SW480 (cell line): ENCODE data around the gene DNAJC3.
"Not testable (repeated sequence)": the region's sequence is repeated elsewhere in the genome, so short reads cannot be mapped to it uniquely, and the experiment has no call there.

Experiments
- DNase-seq: peaks from one replicate; pipeline ENCODE4 v3.0.0-alpha.2; 2016; ENCODE audit warnings: low spot score

The DNAJC3 gene

GRCh38 chr13:95676762-95677563, at the start of gene DNAJC3:
Gene DNAJC3 (plus strand): TSS chr13:95677139. CDS start chr13:95677256, 117 bp downstream.
- peak; percentile 96 for DNase-seq

GRCh38 chr13:95627590-95627989, 49.3 kb upstream of the DNAJC3 start:
- no peak for DNase-seq

GRCh38 chr13:95628488-95628887, 48.5 kb upstream of the DNAJC3 start:
- no peak for DNase-seq

- DNase-seq = no peak
Observed at GRCh38 chr13:95629071-95629470, 47.9 kb upstream of the DNAJC3 start.

- no peak for DNase-seq
Observed at GRCh38 chr13:95630593-95630992, 46.3 kb upstream of the DNAJC3 start.

GRCh38 chr13:95636853-95637252, 40.1 kb upstream of the DNAJC3 start:
- peak; percentile 4 for DNase-seq

GRCh38 chr13:95641291-95642027, 35.5 kb upstream of the DNAJC3 start:
- DNase-seq = no peak

- DNase-seq = no peak
Observed at GRCh38 chr13:95642028-95642621, 34.8 kb upstream of the DNAJC3 start.

- no peak for DNase-seq
Observed at GRCh38 chr13:95642999-95643398, 33.9 kb upstream of the DNAJC3 start.

GRCh38 chr13:95643571-95643935, 33.4 kb upstream of the DNAJC3 start:
- no peak for DNase-seq

- no peak for DNase-seq
Observed at GRCh38 chr13:95643936-95644598, 32.9 kb upstream of the DNAJC3 start.

GRCh38 chr13:95644601-95645052, 32.3 kb upstream of the DNAJC3 start, which contains the start of gene DZIP1:
Gene DZIP1 (minus strand): TSS chr13:95644706. CDS start chr13:95642029, 2,677 bp downstream.
- peak; percentile 11 for DNase-seq

- no peak for DNase-seq
Observed at GRCh38 chr13:95647321-95647720, 29.6 kb upstream of the DNAJC3 start.

- no peak for DNase-seq
Observed at GRCh38 chr13:95650696-95651095, 26.2 kb upstream of the DNAJC3 start.

GRCh38 chr13:95652244-95652764, 24.6 kb upstream of the DNAJC3 start:
- no peak for DNase-seq

- no peak for DNase-seq
Observed at GRCh38 chr13:95652821-95653220, 24.1 kb upstream of the DNAJC3 start.

GRCh38 chr13:95656386-95657015, 20.4 kb upstream of the DNAJC3 start:
- no peak for DNase-seq

- DNase-seq = no peak
Observed at GRCh38 chr13:95659500-95659899, 17.4 kb upstream of the DNAJC3 start.

- peak; percentile 34 for DNase-seq
Observed at GRCh38 chr13:95660981-95661581, 15.9 kb upstream of the DNAJC3 start.

- not testable (repeated sequence) for DNase-seq
Observed at GRCh38 chr13:95667235-95667634, 9.7 kb upstream of the DNAJC3 start.

- no peak for DNase-seq
Observed at GRCh38 chr13:95671597-95671996, 5.3 kb upstream of the DNAJC3 start.
